Measurements from ENCODE around the gene ZBTB8OS.

DNA sequence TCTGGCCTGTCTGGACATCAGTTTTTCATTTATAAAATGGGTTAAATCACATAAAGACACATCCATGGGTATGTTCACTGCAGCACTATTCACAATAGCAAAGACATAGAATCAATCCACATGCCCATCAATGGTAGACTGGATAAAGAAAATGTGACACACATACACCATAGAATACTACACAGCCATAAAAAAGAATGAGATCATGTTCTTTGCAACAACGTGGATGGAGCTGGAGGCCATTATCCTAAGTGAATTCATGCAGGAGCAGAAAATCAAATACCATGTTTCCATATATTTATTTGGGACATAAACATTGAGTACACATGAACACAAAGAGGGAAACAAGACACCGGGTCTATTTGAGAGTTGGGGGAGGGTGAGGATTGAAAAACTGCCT, 28.1 kb downstream of the ZBTB8OS start:
- TF ChIP-seq, protein P1, sequence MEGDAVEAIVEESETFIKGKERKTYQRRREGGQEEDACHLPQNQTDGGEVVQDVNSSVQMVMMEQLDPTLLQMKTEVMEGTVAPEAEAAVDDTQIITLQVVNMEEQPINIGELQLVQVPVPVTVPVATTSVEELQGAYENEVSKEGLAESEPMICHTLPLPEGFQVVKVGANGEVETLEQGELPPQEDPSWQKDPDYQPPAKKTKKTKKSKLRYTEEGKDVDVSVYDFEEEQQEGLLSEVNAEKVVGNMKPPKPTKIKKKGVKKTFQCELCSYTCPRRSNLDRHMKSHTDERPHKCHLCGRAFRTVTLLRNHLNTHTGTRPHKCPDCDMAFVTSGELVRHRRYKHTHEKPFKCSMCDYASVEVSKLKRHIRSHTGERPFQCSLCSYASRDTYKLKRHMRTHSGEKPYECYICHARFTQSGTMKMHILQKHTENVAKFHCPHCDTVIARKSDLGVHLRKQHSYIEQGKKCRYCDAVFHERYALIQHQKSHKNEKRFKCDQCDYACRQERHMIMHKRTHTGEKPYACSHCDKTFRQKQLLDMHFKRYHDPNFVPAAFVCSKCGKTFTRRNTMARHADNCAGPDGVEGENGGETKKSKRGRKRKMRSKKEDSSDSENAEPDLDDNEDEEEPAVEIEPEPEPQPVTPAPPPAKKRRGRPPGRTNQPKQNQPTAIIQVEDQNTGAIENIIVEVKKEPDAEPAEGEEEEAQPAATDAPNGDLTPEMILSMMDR (IDR thresholded peaks at IDR 0.05; ENCODE audit: low read length): no peak
- TF ChIP-seq EZH2phosphoT487 (IDR thresholded peaks at IDR 0.05; ENCODE audit: low read length) (no peak), EZH2 (optimal IDR thresholded peaks at IDR 0.05; ENCODE audit: low read depth, low read length) (no peak)
